Osteoblast (primary cell): ENCODE measurements around the gene NDOR1. TPM values are rescaled to one million over a fixed set of nuclear protein-coding genes. Genes with fewer than 3 reads are reported as not detected.

Experiments
- DNase-seq: peaks from one replicate; pipeline ENCODE4 v3.0.0; 2011; ENCODE audit warnings: low spot score, mixed read lengths; ENCODE audit not compliant: insufficient read length; ENCODE audit errors: missing footprints
- H2AFZ ChIP-seq: 2 replicates; pipeline ENCODE4 v1.6.0; 2011; ENCODE audit warnings: mild to moderate bottlenecking, low read length
- H3K27ac ChIP-seq: 2 replicates; pipeline ENCODE4 v1.5.1; 2011; ENCODE audit warnings: mild to moderate bottlenecking, low read depth, low read length, moderate library complexity
- H3K27me3 ChIP-seq: 2 replicates; pipeline ENCODE4 v1.6.0; 2012; ENCODE audit warnings: mild to moderate bottlenecking, control low read depth, inconsistent platforms, low read length, moderate library complexity; ENCODE audit not compliant: insufficient read depth
- H3K36me3 ChIP-seq: 2 replicates; pipeline ENCODE4 v1.5.1; 2011; ENCODE audit warnings: mild to moderate bottlenecking, low read length, control low read depth, moderate library complexity; ENCODE audit not compliant: insufficient read depth
- H3K4me1 ChIP-seq: 2 replicates; pipeline ENCODE4 v1.5.1; 2011; ENCODE audit warnings: mild to moderate bottlenecking, low read length, control low read depth, moderate library complexity; ENCODE audit not compliant: insufficient read depth
- H3K4me2 ChIP-seq: 2 replicates; pipeline ENCODE4 v1.6.0; 2011; ENCODE audit warnings: mild to moderate bottlenecking, low read length; ENCODE audit not compliant: insufficient read depth
- H3K4me3 ChIP-seq: fragments of 200-600 bp; sonication (generic); 3 replicates; pipeline ENCODE4 v1.5.1; 2012; ENCODE audit warnings: mild to moderate bottlenecking, low read length, inconsistent platforms; ENCODE audit not compliant: insufficient read depth
- H3K79me2 ChIP-seq: 2 replicates; pipeline ENCODE4 v1.6.0; 2012; ENCODE audit warnings: mild to moderate bottlenecking, low read length, control low read depth, inconsistent platforms; ENCODE audit not compliant: insufficient read depth
- H3K9me3 ChIP-seq: 2 replicates; pipeline ENCODE4 v1.5.1; 2011; ENCODE audit warnings: low read depth, low read length, control low read depth
- H4K20me1 ChIP-seq: 2 replicates; pipeline ENCODE4 v1.6.0; 2012; ENCODE audit warnings: mild to moderate bottlenecking, low read length, control low read depth; ENCODE audit not compliant: insufficient read depth
- total RNA-seq: library from RNA; depleted of rRNA; stranded (reverse); fragments of >200 nt; gene quantifications from 2 replicates; pipeline ENCODE4 v1.2.3, GENCODE V29; 2012
- TF ChIP-seq, protein P1 (sequence below): IDR thresholded peaks from 2 replicates; pipeline ENCODE4 v1.5.1; 2011; ENCODE audit warnings: mild to moderate bottlenecking, low read depth, low read length, moderate library complexity; ENCODE audit errors: extremely low read depth

Gene NDOR1
- total RNA-seq, 1 donor, result 6.2 TPM

DNA sequence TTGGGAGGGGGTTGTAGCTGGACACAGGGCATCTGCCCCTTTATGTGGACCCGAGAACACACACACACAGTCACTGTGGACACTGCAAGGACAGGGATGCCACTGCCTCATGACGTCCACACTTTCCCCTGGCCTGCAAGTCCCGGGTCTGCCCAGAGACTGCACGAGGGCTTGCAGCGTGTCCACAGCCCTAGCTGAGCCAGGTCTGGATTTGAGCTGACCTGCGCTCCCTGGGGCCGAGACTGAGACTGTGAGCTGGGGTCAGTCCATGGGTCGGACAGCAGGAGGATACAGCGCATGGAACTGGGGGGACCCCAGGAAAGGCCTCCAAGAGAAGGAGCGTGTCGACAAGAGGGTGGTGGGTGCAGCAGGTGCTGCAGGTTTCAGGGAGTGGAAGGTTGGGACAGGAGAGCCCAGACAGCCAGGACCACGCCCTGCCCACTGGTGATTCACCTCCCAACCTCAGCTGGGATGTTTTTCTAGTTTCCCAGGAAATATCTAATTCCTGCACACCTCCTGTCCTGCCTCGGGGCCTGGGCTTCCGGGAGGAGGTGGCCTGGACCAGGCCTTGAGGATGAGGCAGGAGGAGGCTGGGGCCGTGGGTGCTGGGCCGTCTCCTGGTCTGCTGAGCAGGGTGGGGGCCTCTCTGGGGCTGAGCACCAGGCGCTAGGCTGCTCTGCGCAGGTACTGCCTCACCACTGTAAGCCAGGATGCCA is 21.0 kb downstream of the NDOR1 start:
- TF ChIP-seq, protein P1, sequence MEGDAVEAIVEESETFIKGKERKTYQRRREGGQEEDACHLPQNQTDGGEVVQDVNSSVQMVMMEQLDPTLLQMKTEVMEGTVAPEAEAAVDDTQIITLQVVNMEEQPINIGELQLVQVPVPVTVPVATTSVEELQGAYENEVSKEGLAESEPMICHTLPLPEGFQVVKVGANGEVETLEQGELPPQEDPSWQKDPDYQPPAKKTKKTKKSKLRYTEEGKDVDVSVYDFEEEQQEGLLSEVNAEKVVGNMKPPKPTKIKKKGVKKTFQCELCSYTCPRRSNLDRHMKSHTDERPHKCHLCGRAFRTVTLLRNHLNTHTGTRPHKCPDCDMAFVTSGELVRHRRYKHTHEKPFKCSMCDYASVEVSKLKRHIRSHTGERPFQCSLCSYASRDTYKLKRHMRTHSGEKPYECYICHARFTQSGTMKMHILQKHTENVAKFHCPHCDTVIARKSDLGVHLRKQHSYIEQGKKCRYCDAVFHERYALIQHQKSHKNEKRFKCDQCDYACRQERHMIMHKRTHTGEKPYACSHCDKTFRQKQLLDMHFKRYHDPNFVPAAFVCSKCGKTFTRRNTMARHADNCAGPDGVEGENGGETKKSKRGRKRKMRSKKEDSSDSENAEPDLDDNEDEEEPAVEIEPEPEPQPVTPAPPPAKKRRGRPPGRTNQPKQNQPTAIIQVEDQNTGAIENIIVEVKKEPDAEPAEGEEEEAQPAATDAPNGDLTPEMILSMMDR, result no peak
- H3K79me2 ChIP-seq, result no peaks in the 10 kb centered on the region
- H3K27ac ChIP-seq, result no peak overlapping the region
- H3K9me3 ChIP-seq, result no peaks in the 10 kb centered on the region
- no peaks in the 10 kb centered on the region for H4K20me1 ChIP-seq
- no peak overlapping the region for H3K4me2 ChIP-seq
- H3K27me3 ChIP-seq, result no peaks in the 10 kb centered on the region
- no peak overlapping the region for H2AFZ ChIP-seq
- no peak overlapping the region for H3K4me3 ChIP-seq
- DNase-seq, result no peak
- peaks cover 9% of the 10 kb centered on the region for H3K4me1 ChIP-seq
- H3K36me3 ChIP-seq, result no peaks in the 10 kb centered on the region

DNA sequence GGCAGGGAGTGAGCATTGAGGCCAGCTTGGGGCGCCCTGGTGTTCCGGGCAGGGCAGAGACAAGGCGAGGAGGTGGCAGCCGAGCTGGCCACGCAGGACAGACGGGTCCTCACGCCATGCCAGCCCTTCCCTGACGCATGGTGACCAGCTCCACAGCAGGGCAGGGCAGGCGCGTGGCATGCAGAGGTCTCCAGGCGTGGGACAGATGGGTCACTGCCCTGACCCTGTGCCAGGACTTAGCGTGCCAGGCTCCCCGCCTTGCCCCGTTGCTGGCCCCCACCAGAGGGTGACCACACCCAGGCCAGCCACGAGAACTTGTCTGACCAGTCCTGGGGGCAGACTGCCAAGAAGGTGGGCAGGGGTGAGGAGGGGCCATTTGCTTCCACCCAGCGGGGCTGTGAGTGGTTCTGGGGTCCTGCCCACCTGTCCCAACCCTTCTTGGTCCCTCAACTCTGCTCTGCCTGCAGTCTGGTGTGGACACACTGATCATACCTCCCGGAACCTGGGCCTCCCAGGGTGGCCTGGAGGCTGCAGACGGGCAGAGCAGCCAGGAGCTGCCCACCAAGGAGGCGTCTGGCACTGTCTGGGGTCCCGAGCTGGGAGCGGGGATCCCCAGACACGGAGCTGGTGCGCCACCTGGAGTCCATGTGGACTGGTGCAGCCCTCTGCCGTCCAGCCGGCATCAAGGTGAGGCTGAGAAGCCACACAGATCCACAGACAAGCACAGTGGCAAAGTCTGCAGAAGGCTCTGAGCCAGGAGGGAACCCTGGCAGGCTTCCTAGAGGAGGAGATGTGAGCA is 21.8 kb downstream of the NDOR1 start, which contains the start of gene RNF224:
RNF224 (plus strand) TSS at position 449 of the 799 bp plus-strand sequence. CDS start 834 bp downstream, outside the sequence.
- no peak within 1 kb of the TSS for H3K27ac ChIP-seq
- H3K27me3 ChIP-seq, result no peaks in the 10 kb centered on the region
- H3K9me3 ChIP-seq, result no peaks in the 10 kb centered on the region
- TF ChIP-seq, protein P1, result peak; percentile 84
- no peaks in the 10 kb centered on the region for H3K79me2 ChIP-seq
- H3K4me1 ChIP-seq, result peaks cover 9% of the 10 kb centered on the region
- peak; percentile 99 for DNase-seq
- H2AFZ ChIP-seq, result no peak within 1 kb of the TSS
- H3K4me2 ChIP-seq, result no peak within 1 kb of the TSS
- H3K36me3 ChIP-seq, result no peaks in the 10 kb centered on the region
- H4K20me1 ChIP-seq, result no peaks in the 10 kb centered on the region
- H3K4me3 ChIP-seq, result no peak within 1 kb of the TSS

- Histone ChIP-seq H3K9me3 (no peaks in the 10 kb centered on the region), H3K27ac (no peak overlapping the region), H3K4me1 (peaks cover 5% of the 10 kb centered on the region), H3K36me3 (no peaks in the 10 kb centered on the region), H3K4me3 (no peak overlapping the region), H3K79me2 (no peaks in the 10 kb centered on the region), H2AFZ (no peak overlapping the region), H4K20me1 (no peaks in the 10 kb centered on the region), H3K4me2 (no peak overlapping the region), H3K27me3 (no peaks in the 10 kb centered on the region)
- TF ChIP-seq, protein P1, result no peak
- no peak for DNase-seq
Measured at GRCh38 chr9:137227853-137228505, 22.5 kb downstream of the NDOR1 start.
